H1 (cell line): ENCODE results near the gene EEF2. TPM values are rescaled to one million over a fixed set of nuclear protein-coding genes. Genes with fewer than 3 reads are reported as not detected.

Source experiments
- CTCF ChIA-PET: fragments of 300-600 bp; sonication (Branson Sonifier 250); formaldehyde crosslinking; loops from one replicate; lab custom pipeline; 2021; ENCODE audit not compliant: partially characterized antibody; lab: Charles Lee
- POLR2A ChIA-PET: fragments of 300-600 bp; sonication (Branson Sonifier 250); formaldehyde crosslinking; loops from one replicate; lab custom pipeline; 2021; ENCODE audit warnings: inconsistent platforms; ENCODE audit not compliant: partially characterized antibody; lab: Charles Lee
- DNase-seq, 2 experiments: peaks; one replicate each; pipeline versions ENCODE4 v3.0.0 to v3.0.0-alpha.2; 2010 to 2022; ENCODE audit warnings: low spot score in 2 of 2, low read depth in 1 of 2, mixed read lengths in 1 of 2
- FAIRE-seq: peaks from 2 replicates; lab custom pipeline; 2011; peaks lifted over from hg19 to GRCh38; lab: Jason Lieb, UNC
- H2AFZ ChIP-seq: 2 replicates; pipeline ENCODE4 v1.8.1; 2012; ENCODE audit warnings: low read length, inconsistent platforms
- H2AK5ac ChIP-seq: 2 replicates; pipeline ENCODE4 v1.6.1; 2013; ENCODE audit warnings: low read depth, low read length
- H2BK120ac ChIP-seq: replicated peaks from 2 replicates; pipeline ENCODE3; 2013; ENCODE audit warnings: low read depth, low read length, inconsistent platforms
- H2BK12ac ChIP-seq: 2 replicates; pipeline ENCODE4 v1.6.1; 2013; ENCODE audit warnings: low read depth, low read length
- H2BK15ac ChIP-seq: 2 replicates; pipeline ENCODE4 v1.6.1; 2013; ENCODE audit warnings: low read length
- H2BK20ac ChIP-seq: 2 replicates; pipeline ENCODE4 v1.6.1; 2013; ENCODE audit warnings: low read length
- H2BK5ac ChIP-seq: 2 replicates; pipeline ENCODE4 v1.6.1; 2013; ENCODE audit warnings: low read depth, low read length
- H3K14ac ChIP-seq: 2 replicates; pipeline ENCODE4 v1.6.1; 2013; ENCODE audit warnings: inconsistent platforms; ENCODE audit not compliant: insufficient read length
- H3K18ac ChIP-seq: 2 replicates; pipeline ENCODE4 v1.6.1; 2013; ENCODE audit warnings: low read length; ENCODE audit errors: extremely low read depth
- H3K23ac ChIP-seq: 2 replicates; pipeline ENCODE4 v1.6.1; 2013; ENCODE audit warnings: inconsistent platforms; ENCODE audit not compliant: insufficient read length
- H3K23me2 ChIP-seq: 2 replicates; pipeline ENCODE4 v1.6.1; 2013; ENCODE audit warnings: low read depth, low read length
- H3K27ac ChIP-seq: 2 replicates; pipeline ENCODE4 v1.6.1; 2011; ENCODE audit warnings: low read depth, low read length, inconsistent platforms
- H3K27me3 ChIP-seq, 4 experiments: replicated peaks in 1 of 4; 1 replicate in 1 of 4; 2 replicates in 3 of 4; pipeline versions ENCODE4 v1.6.1 to v1.8.1; 2011 to 2013; ENCODE audit warnings: low read length in 3 of 4, mild to moderate bottlenecking in 3 of 4, inconsistent platforms in 2 of 4, mixed read lengths in 2 of 4, moderate library complexity in 1 of 4; ENCODE audit not compliant: control insufficient read depth in 3 of 4, insufficient read depth in 3 of 4; ENCODE audit errors: extremely low read depth in 1 of 4
- H3K36me3 ChIP-seq, 4 experiments: 2 replicates each; pipeline versions ENCODE4 v1.6.1 to v1.8.1; 2011 to 2013; ENCODE audit warnings: mild to moderate bottlenecking in 4 of 4, low read length in 3 of 4, moderate library complexity in 2 of 4, control low read depth in 1 of 4, inconsistent platforms in 1 of 4; ENCODE audit not compliant: insufficient read depth in 4 of 4, control insufficient read depth in 2 of 4
- H3K4ac ChIP-seq: replicated peaks from 2 replicates; pipeline ENCODE3; 2013; ENCODE audit warnings: low read length, low read depth, mixed read lengths, inconsistent platforms; ENCODE audit not compliant: insufficient read length
- H3K4me1 ChIP-seq, 4 experiments: replicated peaks in 1 of 4; 1 replicate in 1 of 4; 2 replicates in 3 of 4; pipeline versions ENCODE4 v1.6.1 to v1.8.1; 2011 to 2013; ENCODE audit warnings: low read length in 3 of 4, inconsistent platforms in 2 of 4, mixed read lengths in 1 of 4; ENCODE audit not compliant: insufficient read depth in 4 of 4, control insufficient read depth in 3 of 4
- H3K4me2 ChIP-seq, 2 experiments: 2 replicates each; pipeline versions ENCODE4 v1.6.1 to v1.8.1; 2011 to 2013; ENCODE audit warnings: low read depth in 2 of 2, low read length in 2 of 2, control low read depth in 1 of 2, inconsistent platforms in 1 of 2, mild to moderate bottlenecking in 1 of 2; ENCODE audit not compliant: insufficient read depth in 1 of 2
- H3K4me3 ChIP-seq, 4 experiments: fragments of 200-600, 300-600 bp in 1 of 4; sonication (generic), shearing (Covaris generic), sonication (Bioruptor Twin) in 1 of 4; 2 replicates each; pipeline versions ENCODE4 v1.5.1 to v1.8.1; 2011 to 2016; ENCODE audit warnings: low read length in 4 of 4, low read depth in 3 of 4, control low read depth in 2 of 4, inconsistent platforms in 2 of 4, mild to moderate bottlenecking in 2 of 4, mixed read lengths in 1 of 4, moderate library complexity in 1 of 4; ENCODE audit not compliant: insufficient read depth in 2 of 4; ENCODE audit errors: extremely low read depth in 1 of 4
- H3K56ac ChIP-seq: replicated peaks from 2 replicates; pipeline ENCODE3; 2013; ENCODE audit warnings: low read depth, mild to moderate bottlenecking, mixed read lengths, low read length, inconsistent platforms; ENCODE audit not compliant: insufficient read length
- H3K79me1 ChIP-seq: 2 replicates; pipeline ENCODE4 v1.6.1; 2013; ENCODE audit warnings: low read depth, low read length, control low read depth
- H3K79me2 ChIP-seq, 2 experiments: 2 replicates each; pipeline versions ENCODE4 v1.6.1 to v1.8.1; 2012 to 2013; ENCODE audit warnings: low read length in 2 of 2, mild to moderate bottlenecking in 2 of 2, inconsistent platforms in 1 of 2; ENCODE audit not compliant: insufficient read depth in 2 of 2, control insufficient read depth in 1 of 2
- H3K9ac ChIP-seq, 4 experiments: replicated peaks in 1 of 4; 1 replicate in 1 of 4; 2 replicates in 3 of 4; pipeline versions ENCODE4 v1.6.1 to v1.8.1; 2011 to 2013; ENCODE audit warnings: low read depth in 3 of 4, low read length in 3 of 4, control low read depth in 2 of 4, mild to moderate bottlenecking in 2 of 4, moderate library complexity in 2 of 4, inconsistent platforms in 1 of 4; ENCODE audit errors: extremely low read depth in 1 of 4
- H3K9me3 ChIP-seq, 2 experiments: 2 replicates each; pipeline versions ENCODE4 v1.6.1 to v1.8.1; 2012 to 2013; ENCODE audit warnings: mild to moderate bottlenecking in 2 of 2, moderate library complexity in 2 of 2, control low read depth in 1 of 2, inconsistent platforms in 1 of 2, low read depth in 1 of 2, low read length in 1 of 2, mixed read lengths in 1 of 2; ENCODE audit not compliant: insufficient read depth in 2 of 2
- H4K20me1 ChIP-seq, 2 experiments: replicated peaks in 1 of 2; 2 replicates each; pipeline versions ENCODE3 to v1.8.1; 2011 to 2013; ENCODE audit warnings: inconsistent platforms in 2 of 2, low read length in 2 of 2, mild to moderate bottlenecking in 1 of 2; ENCODE audit not compliant: insufficient read depth in 2 of 2, control insufficient read depth in 1 of 2
- H4K5ac ChIP-seq: 2 replicates; pipeline ENCODE4 v1.6.1; 2013; ENCODE audit warnings: low read length, low read depth, mixed read lengths, inconsistent platforms; ENCODE audit not compliant: insufficient read length
- H4K8ac ChIP-seq: 2 replicates; pipeline ENCODE4 v1.8.0; 2013; ENCODE audit warnings: mild to moderate bottlenecking, moderate library complexity, low read length, inconsistent platforms; ENCODE audit not compliant: insufficient read depth; ENCODE audit errors: extremely low read depth
- H4K91ac ChIP-seq: replicated peaks from 2 replicates; pipeline ENCODE3; 2013; ENCODE audit warnings: low read length, mixed read lengths, inconsistent platforms; ENCODE audit not compliant: insufficient read length
- CHD2 ChIP-seq: IDR thresholded peaks from 2 replicates; pipeline ENCODE4 v1.6.1; 2012; ENCODE audit warnings: low read length, improper control_type of control experiment
- CTCF ChIP-seq, 3 experiments: IDR thresholded peaks; 1 replicate in 2 of 3; 2 replicates in 1 of 3; pipeline versions ENCODE4 v1.5.1 to v1.6.1; 2011; ENCODE audit warnings: low read length in 3 of 3, mild to moderate bottlenecking in 3 of 3, inconsistent platforms in 2 of 3, low read depth in 1 of 3, moderate library complexity in 1 of 3; ENCODE audit not compliant: insufficient read depth in 1 of 3; ENCODE audit errors: control extremely low read depth in 1 of 3
- FOSL1 ChIP-seq: IDR thresholded peaks from 2 replicates; pipeline ENCODE4 v1.6.1; 2011; ENCODE audit warnings: mild to moderate bottlenecking, low read depth, low read length, moderate library complexity; ENCODE audit not compliant: insufficient read depth
- JUND ChIP-seq: IDR thresholded peaks from 2 replicates; pipeline ENCODE4 v1.6.1; 2011; ENCODE audit warnings: mild to moderate bottlenecking, improper control_type of control experiment, low read length
- KDM1A ChIP-seq: fragments of 200-600, 300-600 bp; sonication (generic); IDR thresholded peaks from 2 replicates; pipeline ENCODE4 v1.7.1; 2016; ENCODE audit warnings: mild to moderate bottlenecking, low read length, borderline replicate concordance
- MAX ChIP-seq: IDR thresholded peaks from 2 replicates; pipeline ENCODE4 v1.6.1; 2012; ENCODE audit warnings: inconsistent platforms
- SUZ12 ChIP-seq: fragments of 200-600 bp; sonication (generic); IDR thresholded peaks from 2 replicates; pipeline ENCODE4 v1.6.1; 2012; ENCODE audit warnings: mild to moderate bottlenecking, inconsistent platforms, low read length, moderate library complexity, mixed read lengths
- WGBS, 2 experiments: shearing (Covaris generic) in 1 of 2; methylation state at CpG; one replicate each; pipeline versions ENCODE4 v1.1.6 to v1.1.7; 2013 to 2015; ENCODE audit warnings: low lambda C conversion rate in 2 of 2, mixed read lengths in 2 of 2, inconsistent platforms in 1 of 2, low coverage in 1 of 2, missing lambda C conversion rate in 1 of 2; ENCODE audit not compliant: insufficient replicate concordance in 2 of 2, insufficient coverage in 1 of 2, insufficient read length in 1 of 2; ENCODE audit errors: extremely low coverage in 1 of 2, missing lambda C conversion rate in 1 of 2; 5-methylcytosine and 5-hydroxymethylcytosine counted together
- polyA plus RNA-seq, 7 experiments: library from polyadenylated mRNA; depleted of rRNA in 3 of 7; stranded (reverse) in 5 of 7; unstranded in 2 of 7; fragments of >200 nt in 5 of 7; fragments of 200-250 nt in 2 of 7; gene quantifications; 1 replicate in 5 of 7; 2 replicates in 1 of 7; 4 replicates in 1 of 7; pipeline versions ENCODE4 v1.2.1 to v1.2.3, GENCODE V29; 2011 to 2013; ENCODE audit warnings: missing spikeins in 2 of 7, mixed read lengths in 2 of 7
- total RNA-seq: library from RNA; stranded (reverse); fragmentation: NEBNext Ultra II Directional; extraction: Animal tissue kit (Norgen Biotek cat#: 25700); gene quantifications from 2 replicates; pipeline ENCODE4 v1.2.1, GENCODE V29; 2021

The EEF2 gene
- total and polyA plus RNA-seq, 2 of the 8 experiments (the other 6 are each of a cell fraction or from before 2014, with no cell fraction given): 1,554 to 3,380 TPM

- Histone ChIP-seq H4K91ac (no peak overlapping the region), H2AK5ac (no peak overlapping the region), H3K4me3 (no peak overlapping the region), H3K4me2 (no peak overlapping the region), H4K20me1 (peaks cover under 1 to 12% of the 10 kb centered on the region in 2 experiments), H4K5ac (no peak overlapping the region), H3K79me2 (no peaks in the 10 kb centered on the region), H3K9me3 (no peaks in the 10 kb centered on the region), H3K27ac (no peak overlapping the region), H3K23ac (no peak overlapping the region), H3K23me2 (no peaks in the 10 kb centered on the region), H3K56ac (no peak overlapping the region), H3K36me3 (peaks cover 15 to 55% (median 32%) of the 10 kb centered on the region in 4 experiments), H2AFZ (no peak overlapping the region), H2BK12ac (no peak overlapping the region), H3K27me3 (no peaks in the 10 kb centered on the region), H3K79me1 (no peaks in the 10 kb centered on the region), H3K4ac (no peak overlapping the region), H3K14ac (no peak overlapping the region), H4K8ac (no peak overlapping the region; the same call in 1 of the 2 replicates), H3K9ac (no peak overlapping the region), H3K18ac (no peak overlapping the region), H2BK120ac (no peak overlapping the region), H2BK15ac (no peak overlapping the region), H3K4me1 (no peaks in the 10 kb centered on the region), H2BK20ac (no peak overlapping the region), H2BK5ac (no peak overlapping the region)
- POLR2A ChIA-PET: interaction anchor here (0.7 to 24.8 kb wide), 7 partner anchors 10 to 82 kb away, joined by 3 to 870 read pairs (median 3); partner anchors contain the start of genes DAPK3 and EEF2
- CTCF ChIA-PET: interaction anchor here (0.6 to 1.0 kb wide), 2 partner anchors 13 to 812 kb away, joined by 3 read pairs; no protein-coding TSS in a partner anchor
- WGBS, 2 experiments: 94% methylated on average over 52 of the region's 86 CpGs; no CpG with 5 or more reads in 1 of the 2 experiments
- DNase-seq (no peak), FAIRE-seq (no peak)
- TF ChIP-seq CTCF (IDR thresholded peaks at IDR 0.05; ENCODE audit: control extremely low read depth in 1 of 3, insufficient read depth in 1 of 3, low read depth in 1 of 3, low read length in 3 of 3) (no peak), FOSL1 (no peak), SUZ12 (no peak), MAX (no peak), JUND (no peak), KDM1A (no peak), CHD2 (no peak)
Measured at GRCh38 chr19:3958836-3959765, 26.2 kb downstream of the EEF2 start.
